HFF-Myc (cell line): ENCODE results near the gene LRRC47.

Experiments used
- DNase-seq: peaks from one replicate; pipeline ENCODE4 v3.0.0-alpha.2; 2011; ENCODE audit warnings: low read depth; ENCODE audit errors: extremely low read depth
- H3K4me3 ChIP-seq: replicated peaks from 2 replicates; pipeline ENCODE4 v1.5.1; 2011; ENCODE audit warnings: low read depth, mild to moderate bottlenecking, control low read depth, low read length
- CTCF ChIP-seq: IDR thresholded peaks from 2 replicates; pipeline ENCODE4 v1.5.1; 2012; ENCODE audit warnings: mild to moderate bottlenecking, low read depth, low read length, control low read depth; ENCODE audit errors: missing control alignments

Gene LRRC47

GRCh38 chr1:3743826-3744225 lies 52.5 kb downstream of the LRRC47 start:
- DNase-seq: no peak
- no peak for TF ChIP-seq CTCF

GRCh38 chr1:3743421-3743820 lies 52.9 kb downstream of the LRRC47 start:
- DNase-seq: no peak
- no peak for TF ChIP-seq CTCF
- H3K4me3 ChIP-seq: no peak overlapping the region

More at GRCh38 chr1:3743826-3744225, 52.5 kb downstream of the LRRC47 start:
- no peak overlapping the region for H3K4me3 ChIP-seq

- no peak for DNase-seq
- no peak for TF ChIP-seq CTCF
- H3K4me3 ChIP-seq: no peak overlapping the region
These were observed 53.6 kb downstream of the LRRC47 start for GRCh38 chr1:3742439-3743298.

GRCh38 chr1:3741566-3742438 lies 54.5 kb downstream of the LRRC47 start:
- H3K4me3 ChIP-seq: no peak overlapping the region
- no peak for TF ChIP-seq CTCF

GRCh38 chr1:3740752-3741151 lies 55.5 kb downstream of the LRRC47 start:
- no peak for DNase-seq
- no peak for TF ChIP-seq CTCF

More at GRCh38 chr1:3741566-3742438, 54.5 kb downstream of the LRRC47 start:
- DNase-seq: no peak

GRCh38 chr1:3740042-3740441 lies 56.3 kb downstream of the LRRC47 start:
- DNase-seq: no peak
- no peak for TF ChIP-seq CTCF
- H3K4me3 ChIP-seq: no peak overlapping the region

More at GRCh38 chr1:3740752-3741151, 55.5 kb downstream of the LRRC47 start:
- no peak overlapping the region for H3K4me3 ChIP-seq
